HEK293 (cell line): ENCODE data around the gene ERICH6B.

Source experiments
- ZNF639 ChIP-seq: fragments of 450-650 bp; formaldehyde crosslinking; IDR thresholded peaks from 2 replicates; pipeline ENCODE4 v1.5.1; 2016; ENCODE audit warnings: missing biosample characterization, missing genetic modification characterization
- TF ChIP-seq, protein P1 (sequence below): fragments of 450-650 bp; formaldehyde crosslinking; IDR thresholded peaks from 2 replicates; pipeline ENCODE4 v1.5.1; 2016; ENCODE audit warnings: missing biosample characterization, missing genetic modification characterization

GRCh38 chr13:45590066-45590465 is 25.5 kb downstream of the ERICH6B start:
- TF ChIP-seq ZNF639 (tag by site-specific recombination) = no peak
- TF ChIP-seq, protein P1, sequence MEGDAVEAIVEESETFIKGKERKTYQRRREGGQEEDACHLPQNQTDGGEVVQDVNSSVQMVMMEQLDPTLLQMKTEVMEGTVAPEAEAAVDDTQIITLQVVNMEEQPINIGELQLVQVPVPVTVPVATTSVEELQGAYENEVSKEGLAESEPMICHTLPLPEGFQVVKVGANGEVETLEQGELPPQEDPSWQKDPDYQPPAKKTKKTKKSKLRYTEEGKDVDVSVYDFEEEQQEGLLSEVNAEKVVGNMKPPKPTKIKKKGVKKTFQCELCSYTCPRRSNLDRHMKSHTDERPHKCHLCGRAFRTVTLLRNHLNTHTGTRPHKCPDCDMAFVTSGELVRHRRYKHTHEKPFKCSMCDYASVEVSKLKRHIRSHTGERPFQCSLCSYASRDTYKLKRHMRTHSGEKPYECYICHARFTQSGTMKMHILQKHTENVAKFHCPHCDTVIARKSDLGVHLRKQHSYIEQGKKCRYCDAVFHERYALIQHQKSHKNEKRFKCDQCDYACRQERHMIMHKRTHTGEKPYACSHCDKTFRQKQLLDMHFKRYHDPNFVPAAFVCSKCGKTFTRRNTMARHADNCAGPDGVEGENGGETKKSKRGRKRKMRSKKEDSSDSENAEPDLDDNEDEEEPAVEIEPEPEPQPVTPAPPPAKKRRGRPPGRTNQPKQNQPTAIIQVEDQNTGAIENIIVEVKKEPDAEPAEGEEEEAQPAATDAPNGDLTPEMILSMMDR (tag by site-specific recombination) = no peak
